ENCODE data around the gene NDUFS4. TPM values are rescaled to one million over a fixed set of nuclear protein-coding genes. Genes with fewer than 3 reads are reported as not detected.

NDUFS4 gene
- total RNA-seq, 1 experiment from 2014 or later, result 92.9 TPM

GRCh38 chr5:53613536-53613935, 53.1 kb downstream of the NDUFS4 start:
- Histone ChIP-seq H2AFZ (ENCODE audit: low read length) (no peak overlapping the region), H3K27me3 (ENCODE audit: insufficient read depth, low read length) (no peaks in the 10 kb centered on the region), H3K23me2 (ENCODE audit: insufficient read length, low read depth, low read length, poor library complexity, severe bottlenecking) (no peaks in the 10 kb centered on the region), H2BK5ac (ENCODE audit: insufficient read length, low read length) (no peak overlapping the region), H2BK120ac (ENCODE audit: low read depth, low read length, poor library complexity, severe bottlenecking) (no peak overlapping the region), H3K4me1 (ENCODE audit: insufficient read depth, low read length) (no peaks in the 10 kb centered on the region; the same call in 1 of the 2 replicates), H2BK20ac (ENCODE audit: low read depth, low read length, poor library complexity, severe bottlenecking) (no peak overlapping the region), H3K79me2 (ENCODE audit: insufficient read depth, low read length) (no peaks in the 10 kb centered on the region), H3K9me3 (ENCODE audit: control insufficient read depth, low read depth, low read length) (no peaks in the 10 kb centered on the region), H4K91ac (ENCODE audit: insufficient read length, low read depth, low read length) (no peak overlapping the region), H4K5ac (ENCODE audit: insufficient read length, low read depth, low read length) (no peak overlapping the region), H3K18ac (ENCODE audit: insufficient read length, low read depth, low read length) (no peak overlapping the region), H4K8ac (replicated peaks; ENCODE audit: insufficient read length, low read depth, low read length) (no peak overlapping the region), H3K4me2 (ENCODE audit: insufficient read depth, insufficient read length, low read length) (no peak overlapping the region), H4K20me1 (ENCODE audit: control insufficient read depth, insufficient read depth, insufficient read length) (no peaks in the 10 kb centered on the region), H3T11ph (ENCODE audit: low read length) (no peak overlapping the region), H3K79me1 (ENCODE audit: insufficient read depth, low read depth, low read length, poor library complexity, severe bottlenecking) (no peaks in the 10 kb centered on the region), H2BK12ac (ENCODE audit: insufficient read length, low read depth, low read length) (no peak overlapping the region), H3K14ac (ENCODE audit: insufficient read depth, low read length) (no peak overlapping the region), H2AK5ac (ENCODE audit: insufficient read length, low read length) (no peak overlapping the region), H3K27ac (ENCODE audit: insufficient read length, low read depth, low read length) (no peak overlapping the region), H2BK15ac (ENCODE audit: low read depth, low read length) (no peak overlapping the region), H3K23ac (ENCODE audit: insufficient read length, low read depth, low read length) (no peak overlapping the region), H3K56ac (ENCODE audit: insufficient read length, low read depth, low read length) (no peak overlapping the region), H3K4ac (ENCODE audit: low read depth, low read length) (no peak overlapping the region), H3K9ac (ENCODE audit: extremely low read depth, insufficient read length, low read length) (no peak overlapping the region)
- Mint-ChIP-seq H3K27me3 (ENCODE audit: low read depth) (no peaks in the 10 kb centered on the region), H3K9me3 (no peaks in the 10 kb centered on the region), H3K36me3 (ENCODE audit: insufficient read depth in 1 of 3, low read depth in 3 of 3) (peaks cover 3 to 7% (median 6%) of the 10 kb centered on the region in 3 experiments; a peak in 4 of 7 replicates), H3K27ac (peak overlapping the region in 2 of 3 experiments; percentile 8 to 62; a peak in 1 of 7 replicates), H3K4me1 (peaks cover 33 to 42% of the 10 kb centered on the region in 2 experiments), H3K4me3 (no peak overlapping the region)
- no peak for DNase-seq
- TF ChIP-seq CTCF (conservative IDR thresholded peaks at IDR 0.05), result no peak
